Mesenteric fat pad (tissue), 1 donor: ENCODE data around the gene PPP1R16B. TPM values are rescaled to one million over a fixed set of nuclear protein-coding genes. Genes with fewer than 3 reads are reported as not detected.
"Not testable (repeated sequence)": the region's sequence is repeated elsewhere in the genome, so short reads cannot be mapped to it uniquely, and the experiment has no call there.

Experiments
- DNase-seq: peaks from one replicate; pipeline ENCODE4 v3.0.0-alpha.2; 2020; ENCODE audit warnings: low spot score
- total RNA-seq: library from RNA; stranded (reverse); fragmentation: NEBNext Ultra II Directional; extraction: Animal tissue kit (Norgen Biotek cat#: 25700); gene quantifications from one replicate; pipeline ENCODE4 v1.2.1, GENCODE V29; 2021
- donor health status: DM: yes; HTN: yes; CAD: no.

Gene PPP1R16B
- total RNA-seq, 1 donor from 2014 or later: 24.3 TPM

DNA sequence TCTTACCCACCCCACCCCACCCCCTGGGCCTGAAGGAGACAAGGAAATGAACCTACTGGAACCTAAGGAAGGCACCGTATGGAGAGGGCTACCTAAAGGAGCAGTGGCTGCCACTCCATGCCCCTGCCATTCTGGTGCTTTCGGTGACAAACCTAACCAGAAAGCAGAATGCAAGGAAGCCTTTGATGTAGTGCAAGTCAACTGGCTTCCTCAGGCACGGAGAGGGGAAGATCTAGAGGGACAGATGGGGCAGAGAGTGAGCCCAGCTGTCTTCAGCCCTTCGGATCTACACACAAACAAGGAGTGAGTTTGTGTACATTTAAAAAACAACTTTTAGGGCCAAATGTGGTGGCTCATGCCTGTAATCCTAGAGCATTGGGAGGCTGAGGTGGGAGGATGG lies 39.5 kb downstream of the PPP1R16B start:
- DNase-seq: no peak

DNA sequence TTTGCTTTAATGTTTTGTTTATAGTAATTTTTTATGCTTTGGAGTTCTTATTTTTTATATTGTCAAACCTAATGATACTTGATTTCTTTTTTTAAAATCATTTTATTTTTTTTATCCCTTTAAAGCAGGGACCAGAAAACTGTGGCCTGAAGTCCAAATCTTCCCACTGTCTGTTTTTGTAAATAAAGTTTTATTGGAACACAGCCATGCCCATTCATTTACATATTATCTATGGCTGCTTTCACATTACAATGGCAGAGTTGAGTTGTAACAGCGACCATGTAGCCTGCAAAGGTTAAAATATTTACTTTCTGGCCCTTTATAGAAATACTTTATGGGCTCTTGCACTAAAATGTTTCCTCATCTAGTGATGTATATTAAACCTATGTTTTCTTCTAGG lies 42.3 kb downstream of the PPP1R16B start:
- no peak for DNase-seq

DNA sequence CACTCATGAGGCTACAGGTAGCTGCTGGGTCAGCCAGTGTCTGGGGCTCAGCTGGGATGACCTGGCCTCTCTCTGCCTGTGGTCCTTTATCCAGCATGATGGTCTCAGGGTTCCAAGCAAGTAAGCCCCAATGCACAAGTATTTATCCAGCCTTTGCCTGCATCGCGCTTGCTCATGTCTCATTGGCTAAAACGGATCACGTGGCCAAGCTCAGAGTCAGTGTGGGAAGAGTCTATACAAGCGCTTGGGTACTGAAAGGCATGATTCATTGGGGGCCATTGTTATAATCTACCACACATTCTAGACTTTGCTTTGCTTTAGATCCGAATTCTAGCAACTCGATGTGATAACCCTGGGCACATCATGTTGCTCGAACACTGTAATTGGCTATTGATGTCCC lies 48.3 kb downstream of the PPP1R16B start:
- no peak for DNase-seq

DNA sequence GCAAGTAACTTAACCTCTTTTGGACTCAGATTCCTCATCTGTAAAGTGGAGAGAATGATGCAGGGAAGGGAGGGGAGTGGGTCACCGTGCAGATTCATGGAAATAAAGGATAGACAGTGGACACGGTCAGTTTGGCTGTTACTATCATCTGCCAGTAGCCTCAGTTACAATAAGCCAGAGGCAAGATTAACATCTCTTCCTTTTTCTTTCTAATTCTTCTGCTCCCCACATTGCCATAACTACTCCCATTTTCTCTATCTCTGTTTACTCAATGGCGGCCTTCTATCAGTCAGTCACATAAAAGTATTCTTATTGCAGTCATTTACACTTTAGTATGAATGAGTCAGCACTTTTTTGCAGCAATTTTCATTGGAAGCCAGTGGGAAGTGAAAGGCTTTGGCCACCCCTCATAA lies 49.2 kb downstream of the PPP1R16B start:
- no peak for DNase-seq

DNA sequence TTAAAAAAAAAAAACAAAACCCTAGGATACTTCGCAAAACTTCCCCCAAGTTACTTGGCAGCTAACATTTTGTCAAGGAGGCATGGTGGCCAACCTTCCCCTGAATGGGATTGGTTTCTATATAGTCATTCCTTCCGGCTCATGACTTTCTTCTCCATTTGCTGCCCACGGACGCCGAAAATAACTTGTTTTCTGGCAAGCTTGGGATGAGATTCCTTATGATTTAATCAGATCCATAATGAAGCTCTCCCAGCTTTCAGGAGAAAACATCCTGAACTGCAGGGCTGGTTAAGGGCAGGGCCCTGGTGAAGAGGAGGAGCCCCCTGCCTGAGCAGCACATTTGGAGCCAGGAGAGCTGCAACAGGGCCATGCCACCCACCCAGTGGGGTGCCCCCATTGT lies 49.9 kb downstream of the PPP1R16B start:
- DNase-seq: no peak

DNA sequence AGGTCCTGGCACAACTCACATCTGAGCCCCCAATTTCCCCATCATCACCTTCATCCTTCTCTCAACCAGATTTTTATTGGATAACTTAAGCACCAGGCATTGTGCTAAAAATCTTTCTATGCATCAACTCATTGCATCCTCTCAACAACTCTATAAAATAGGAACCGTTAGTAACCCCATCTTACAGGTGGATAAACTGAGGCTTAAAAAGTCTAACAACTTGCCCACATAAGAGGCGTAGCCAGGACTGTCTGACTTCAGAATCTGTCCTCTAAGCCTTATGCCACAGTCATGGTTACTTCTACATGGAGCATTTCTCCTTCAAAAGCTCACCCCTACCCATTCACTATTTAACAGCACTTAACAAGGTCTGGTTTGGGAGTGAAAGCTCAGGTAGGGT lies 51.1 kb downstream of the PPP1R16B start:
- DNase-seq: no peak

DNA sequence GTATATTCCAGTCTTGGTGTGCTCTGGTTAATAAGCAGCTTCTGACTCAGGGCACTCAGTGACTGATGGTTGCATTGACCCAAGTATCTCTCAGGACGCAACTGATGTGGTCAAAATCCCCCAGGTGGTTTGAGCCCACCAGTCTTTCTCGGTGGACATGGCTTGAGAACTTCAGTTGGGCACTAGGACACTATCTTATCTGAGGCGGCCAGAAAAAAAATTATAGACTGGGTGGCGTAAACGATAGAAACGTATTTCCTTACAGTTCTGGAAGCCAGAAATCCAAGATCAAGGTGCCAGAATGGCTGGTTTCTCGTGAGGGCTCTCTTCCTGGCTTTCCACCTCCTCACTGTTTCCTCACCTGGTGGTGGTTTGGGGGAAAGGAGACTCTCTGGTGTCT lies 52.2 kb downstream of the PPP1R16B start:
- no peak for DNase-seq

DNA sequence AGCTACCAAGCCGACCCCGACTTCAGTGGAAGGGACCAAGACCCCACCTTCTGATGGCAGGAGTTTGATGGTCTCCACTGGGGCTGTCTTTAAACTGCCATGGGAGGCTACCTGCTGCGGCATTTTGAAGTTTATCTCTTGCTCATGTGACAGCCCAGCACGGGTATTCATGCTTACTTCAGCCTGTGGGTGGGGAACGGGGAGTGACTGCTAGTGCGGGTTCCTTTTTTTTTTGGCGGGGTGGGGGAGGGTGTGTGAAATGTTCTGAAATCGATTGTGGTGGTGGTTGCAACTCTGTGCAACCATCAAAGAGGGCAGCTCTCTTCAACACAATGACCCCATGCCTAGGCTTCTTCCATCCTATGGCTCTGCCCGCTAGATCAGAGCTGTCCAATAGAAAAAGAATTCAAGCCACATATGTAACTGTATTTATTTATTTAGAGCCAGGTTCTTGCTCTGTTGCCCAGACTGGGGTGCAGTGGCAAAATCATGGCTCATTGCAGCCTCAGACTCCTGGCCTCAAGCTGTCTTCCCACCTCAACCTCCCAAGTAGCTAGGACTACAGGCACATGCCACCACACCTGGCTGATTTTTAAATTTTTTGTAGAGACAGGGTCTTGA lies 53.7 kb downstream of the PPP1R16B start:
- DNase-seq: no peak

DNA sequence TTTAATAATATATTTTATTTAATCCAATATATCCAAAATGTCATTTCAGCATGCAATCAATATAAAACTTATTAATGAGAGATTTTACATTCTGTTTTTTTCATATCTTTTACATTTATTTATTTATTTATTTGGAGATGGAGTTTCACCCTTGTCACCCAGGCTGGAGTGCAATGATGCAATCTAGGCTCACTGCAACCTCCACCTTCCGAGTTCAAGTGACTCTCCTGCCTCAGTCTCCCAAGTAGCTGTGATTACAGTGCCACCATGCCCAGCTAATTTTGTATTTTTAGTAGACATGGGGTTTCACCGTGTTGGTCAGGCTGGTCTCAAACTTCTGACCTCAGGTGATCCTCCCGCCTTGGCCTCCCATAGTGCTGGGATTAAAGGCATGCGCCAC lies 54.4 kb downstream of the PPP1R16B start:
- DNase-seq: not testable (repeated sequence)

DNA sequence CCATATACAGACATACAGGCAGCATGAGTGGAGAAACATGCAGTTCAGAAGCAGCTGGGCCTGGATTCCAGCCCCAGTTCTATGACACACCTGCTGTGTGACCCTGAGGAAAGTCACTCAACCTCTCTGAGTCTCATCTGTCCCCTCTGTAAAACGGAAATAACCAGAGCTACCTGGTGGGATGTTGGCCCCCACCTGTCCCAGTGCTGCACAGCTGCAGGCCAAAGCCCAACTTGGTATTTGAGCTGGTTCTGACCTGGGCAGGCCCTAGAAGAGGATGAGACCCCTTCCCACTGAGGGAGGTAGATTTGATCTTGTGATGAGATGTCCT lies 55.5 kb downstream of the PPP1R16B start:
- DNase-seq: no peak

DNA sequence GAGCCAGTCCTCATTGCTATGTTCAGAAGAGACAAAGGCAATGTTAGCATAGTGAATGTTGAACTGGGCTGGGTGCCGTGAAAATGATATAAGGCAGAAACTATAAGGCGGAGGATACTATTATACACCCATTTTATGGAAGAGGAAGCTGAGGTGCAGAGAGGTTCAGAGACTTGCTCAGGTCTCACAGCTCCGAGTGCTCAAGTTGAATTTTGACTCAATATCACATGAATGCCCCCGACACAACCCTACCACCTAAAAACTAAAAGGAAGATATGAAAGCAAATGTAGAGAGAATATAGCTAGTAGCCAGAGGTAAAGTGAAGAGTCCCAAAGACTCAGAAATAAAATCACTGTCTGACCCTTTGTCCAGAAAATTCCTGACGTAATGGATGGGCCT lies 56.7 kb downstream of the PPP1R16B start:
- no peak for DNase-seq

DNA sequence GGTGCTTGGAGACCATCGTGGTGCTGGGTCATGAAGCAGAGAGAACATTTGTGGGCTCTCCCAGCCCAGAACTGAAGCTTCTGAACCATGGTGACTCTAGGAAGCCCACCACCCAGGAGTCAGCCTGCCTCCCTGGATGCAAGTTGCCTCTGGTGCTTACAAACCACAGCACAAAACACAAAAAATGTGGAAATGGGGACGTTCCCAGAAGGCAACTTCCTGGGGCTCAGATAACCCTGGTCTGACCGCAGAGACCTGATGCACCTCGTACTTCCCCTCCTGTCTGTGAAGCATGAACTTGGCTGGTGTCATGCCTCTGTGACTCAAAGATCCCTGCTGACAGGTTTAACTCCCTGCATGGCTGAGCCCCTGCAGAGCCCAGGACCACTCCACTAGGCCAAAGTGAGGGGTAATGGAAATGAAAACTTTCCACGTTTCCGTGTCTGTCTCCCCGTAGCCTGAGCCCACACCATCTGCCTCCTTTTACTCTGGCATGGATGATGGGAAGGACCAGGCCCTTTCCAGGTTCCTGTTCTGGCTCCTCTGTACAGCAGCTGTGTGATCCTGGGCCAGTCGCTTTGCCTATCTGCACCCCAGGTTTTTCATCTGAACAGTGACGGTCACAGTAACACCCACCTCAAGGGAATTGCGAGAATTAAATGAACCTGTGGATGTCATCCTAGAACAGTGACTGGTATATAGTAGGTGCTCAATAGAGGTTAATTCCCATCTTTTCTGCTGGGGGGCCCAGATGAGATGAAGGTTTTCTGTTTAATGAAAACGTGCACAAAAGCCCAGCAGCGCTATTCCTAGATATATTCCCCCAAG lies 57.7 kb downstream of the PPP1R16B start:
- no peak for DNase-seq

DNA sequence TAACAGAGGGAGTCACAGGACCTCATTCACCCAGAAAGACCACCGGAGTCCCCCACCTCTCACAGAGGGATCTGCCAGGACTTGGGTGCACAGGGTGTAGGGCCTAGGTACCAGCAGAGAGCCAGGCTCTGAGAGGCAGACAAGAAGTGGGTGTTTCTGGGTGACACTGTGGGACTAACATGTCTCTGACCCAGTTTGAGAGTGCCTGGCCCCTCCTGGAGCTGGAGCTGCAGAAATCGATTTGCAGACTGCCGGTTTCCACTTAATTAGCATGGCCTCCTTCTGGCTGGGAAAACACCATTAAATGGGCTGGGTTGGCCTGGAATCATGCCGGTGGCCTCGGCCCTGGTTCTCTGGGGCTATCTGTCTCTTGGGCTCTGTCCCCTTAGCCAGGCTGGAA lies 59.2 kb downstream of the PPP1R16B start:
- no peak for DNase-seq

DNA sequence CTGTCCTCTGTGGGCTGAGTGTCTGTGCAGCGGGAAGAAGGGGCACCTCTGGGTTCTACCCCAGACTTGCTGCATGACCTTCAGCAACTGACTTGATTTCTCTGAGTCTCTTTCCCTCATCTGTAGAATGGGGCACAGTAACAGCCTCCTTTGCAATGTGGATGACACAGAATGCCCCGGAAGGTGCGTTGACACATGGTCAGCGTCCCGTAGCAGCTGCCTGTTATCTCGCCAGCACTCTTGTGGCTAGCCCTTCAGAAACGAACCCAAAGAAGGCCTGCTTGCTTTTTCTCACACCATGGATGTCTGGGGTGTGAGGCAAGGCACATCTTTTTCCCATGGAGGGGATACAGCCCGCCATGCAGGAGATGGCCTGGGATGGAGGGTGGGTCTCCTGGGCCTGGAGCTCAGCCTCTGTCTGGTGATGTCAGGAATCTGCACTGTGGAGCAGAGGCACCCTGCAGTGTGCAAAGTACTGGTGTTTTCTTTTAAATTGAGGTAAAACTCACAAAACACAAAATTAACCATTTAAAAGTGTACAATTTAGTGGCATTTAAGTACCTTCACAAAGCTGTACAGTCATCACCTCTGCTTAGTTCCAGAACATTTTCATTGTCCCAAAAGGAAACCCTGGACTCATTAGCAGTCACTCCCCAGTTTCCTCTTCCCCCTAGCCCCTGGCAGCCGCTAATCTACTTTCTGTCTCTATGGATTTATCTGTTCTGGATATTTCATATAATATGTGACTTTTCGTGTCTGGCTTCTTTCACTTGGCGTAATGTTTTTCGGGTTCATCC lies 61.0 kb downstream of the PPP1R16B start:
- DNase-seq: no peak

DNA sequence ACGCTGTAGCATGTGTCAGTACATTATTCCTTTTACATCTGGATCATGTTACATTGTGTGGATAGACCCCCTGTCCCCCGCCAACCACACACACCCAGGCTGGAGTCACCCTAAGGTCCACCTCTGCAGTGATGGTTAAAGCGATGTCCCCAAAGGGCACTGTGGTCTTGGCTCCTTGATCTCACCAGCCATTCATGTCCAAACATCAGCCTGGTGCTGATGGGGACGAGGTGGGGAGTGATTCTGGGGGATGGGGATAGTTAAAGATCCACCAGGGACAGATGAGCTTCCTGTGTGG lies 61.5 kb downstream of the PPP1R16B start:
- DNase-seq: no peak

DNA sequence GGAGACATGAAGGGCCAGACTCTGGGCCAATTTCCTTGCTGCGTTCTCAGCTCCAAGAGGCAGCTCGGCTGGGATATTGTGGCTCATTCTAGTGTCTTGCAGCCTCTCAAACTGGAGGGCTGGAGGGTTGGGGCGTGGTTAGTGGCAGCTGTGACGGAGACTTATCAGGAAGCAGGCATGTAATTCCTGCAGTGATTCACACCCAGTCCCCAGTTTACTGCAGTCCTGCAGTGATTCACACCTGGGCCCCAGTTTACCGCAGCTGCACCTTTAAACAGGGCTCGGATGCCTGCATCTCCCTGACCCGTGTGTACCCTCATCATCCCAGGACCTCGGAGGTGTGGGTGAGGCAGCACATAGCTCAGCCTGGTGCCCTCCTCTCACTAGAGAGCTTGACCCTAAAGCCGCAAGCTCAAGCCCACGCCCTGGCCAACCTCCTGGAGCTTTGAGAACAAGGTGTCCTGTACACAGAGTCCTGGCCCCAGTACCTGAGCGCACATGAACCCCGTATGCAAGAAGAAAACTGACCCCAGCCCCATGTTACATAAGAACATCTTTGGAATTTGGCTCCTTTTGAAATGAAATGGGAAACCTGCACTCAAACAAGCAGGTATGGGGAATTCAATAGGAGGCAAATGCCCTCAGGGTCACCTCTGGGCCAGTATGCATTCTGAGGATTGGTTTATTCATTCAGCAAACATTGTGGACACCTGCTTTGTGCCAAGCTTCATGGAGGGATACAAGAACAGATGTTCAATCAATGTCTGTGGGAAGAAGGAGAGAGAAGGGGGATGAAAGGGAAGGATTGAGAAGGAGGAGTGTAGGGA lies 65.4 kb downstream of the PPP1R16B start:
- DNase-seq: peak; percentile 76

DNA sequence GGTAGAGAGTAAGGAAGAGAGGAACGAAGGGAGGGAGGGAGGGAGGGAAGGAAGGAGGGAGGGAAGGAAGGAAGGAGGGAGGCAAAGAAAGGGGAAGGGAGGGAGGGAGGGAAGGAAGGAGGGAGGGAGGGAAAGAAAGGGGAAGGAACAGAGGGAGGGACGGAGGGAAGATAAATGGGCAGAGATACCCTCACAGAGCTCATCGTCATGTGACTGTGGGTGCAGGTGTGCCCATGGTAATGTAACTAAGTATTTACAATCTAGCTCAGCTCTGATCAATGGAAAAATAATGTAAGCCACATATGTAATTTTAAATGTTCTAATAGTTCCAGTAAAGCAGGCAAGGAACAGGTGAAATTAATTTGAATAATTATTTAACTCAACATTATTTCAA lies 66.1 kb downstream of the PPP1R16B start:
- DNase-seq: peak; percentile 2

DNA sequence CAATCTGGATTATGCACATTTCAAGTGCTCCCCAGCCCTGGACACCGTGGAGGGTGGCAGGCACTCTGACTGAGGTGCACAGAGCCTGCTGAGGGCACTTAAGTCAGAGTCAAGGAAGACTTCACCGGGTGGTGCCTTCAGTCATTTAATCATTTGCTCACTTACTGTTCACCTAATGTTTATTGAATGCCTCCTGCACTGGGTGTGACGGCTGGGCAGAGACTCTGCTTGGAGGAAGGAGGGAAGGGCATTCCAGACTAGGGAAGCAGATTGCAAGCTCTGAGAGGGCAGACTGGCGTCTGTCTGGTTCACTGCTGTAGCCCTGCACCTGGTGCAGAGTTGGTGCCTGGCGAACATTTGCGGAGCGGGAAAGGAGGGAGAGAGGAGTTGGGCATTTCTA lies 66.5 kb downstream of the PPP1R16B start:
- DNase-seq: peak; percentile 72

DNA sequence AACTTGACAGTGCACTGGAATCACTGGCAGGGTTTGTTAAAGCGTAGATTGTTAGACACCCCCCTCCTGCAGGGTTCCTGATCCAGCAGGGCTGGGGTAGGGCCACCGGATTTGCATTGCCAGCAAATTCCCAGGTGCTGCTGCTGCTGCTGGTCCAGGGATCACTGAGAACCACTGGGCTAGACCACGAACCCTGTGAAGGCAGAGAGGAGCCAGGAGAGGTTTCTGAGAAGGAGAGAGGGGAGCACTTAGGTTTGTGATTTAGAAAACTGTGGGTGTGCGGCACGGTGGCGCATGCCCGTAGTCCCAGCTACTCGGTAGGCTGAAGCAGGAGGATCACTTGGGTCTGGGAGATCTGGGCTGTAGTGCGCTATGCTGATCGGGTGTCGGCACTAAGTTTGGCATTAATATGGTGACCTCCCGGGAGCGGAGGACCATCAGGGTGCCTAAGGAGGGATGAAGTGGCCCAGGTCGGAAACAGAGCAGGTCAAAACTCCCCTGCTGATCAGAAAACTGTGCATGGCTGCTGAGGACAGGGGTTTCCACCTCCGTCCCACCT lies 67.1 kb downstream of the PPP1R16B start:
- DNase-seq: peak; percentile 72

DNA sequence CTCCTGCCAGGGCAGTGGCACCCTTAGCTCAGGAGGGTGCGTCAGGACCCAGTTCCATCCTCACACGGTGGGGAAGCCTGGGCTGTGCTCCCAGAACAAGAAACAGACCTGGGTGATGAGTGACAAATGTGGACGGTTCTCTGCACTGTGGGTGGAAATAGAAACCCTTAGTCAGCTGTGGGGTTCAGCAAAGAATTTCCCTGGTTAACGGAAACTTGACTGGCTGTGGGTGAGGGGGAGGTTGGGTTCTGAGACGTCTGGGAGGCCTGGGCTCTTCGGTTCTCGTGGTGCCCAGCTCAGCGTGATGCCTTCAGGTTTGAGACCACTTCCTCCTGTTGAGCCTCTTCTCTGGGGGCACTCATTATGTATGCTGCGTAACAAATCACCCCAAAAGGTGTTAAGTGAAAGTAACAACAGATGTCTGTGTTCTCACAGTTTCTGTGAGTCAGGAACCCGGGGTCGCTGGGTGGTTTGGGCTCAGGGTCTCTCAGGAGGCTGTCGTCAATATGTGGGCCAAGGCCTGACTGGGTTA lies 67.6 kb downstream of the PPP1R16B start:
- DNase-seq: peak; percentile 59
